GM06990 (cell line): ENCODE data around the gene TEX54.

Source experiments
- DNase-seq: peaks from one replicate; pipeline ENCODE4 v3.0.0-alpha.2; 2011; ENCODE audit not compliant: insufficient read length; ENCODE audit errors: extremely low read depth
- H3K27me3 ChIP-seq: replicated peaks from 2 replicates; pipeline ENCODE4 v1.6.0; 2011; ENCODE audit warnings: low read length; ENCODE audit not compliant: control insufficient read depth, insufficient read depth
- H3K36me3 ChIP-seq: 2 replicates; pipeline ENCODE4 v1.5.1; 2011; ENCODE audit warnings: low read length; ENCODE audit not compliant: control insufficient read depth, insufficient read depth
- H3K4me3 ChIP-seq: replicated peaks from 2 replicates; pipeline ENCODE4 v1.5.1; 2011; ENCODE audit warnings: low read depth, mild to moderate bottlenecking, control low read depth, low read length
- CTCF ChIP-seq: IDR thresholded peaks from 2 replicates; pipeline ENCODE4 v1.5.1; 2011; ENCODE audit warnings: low read length, control low read depth, mild to moderate bottlenecking, inconsistent platforms; ENCODE audit not compliant: insufficient read depth, poor library complexity, severe bottlenecking

The TEX54 gene

GRCh38 chr11:62879235-62879978 is 46.8 kb upstream of the TEX54 start:
- Histone ChIP-seq H3K27me3 (no peaks in the 10 kb centered on the region), H3K36me3 (peaks cover 12% of the 10 kb centered on the region), H3K4me3 (no peak overlapping the region)
- no peak for TF ChIP-seq CTCF
- no peak for DNase-seq

- H3K36me3 ChIP-seq: peaks cover 4% of the 10 kb centered on the region
- no peak overlapping the region for H3K4me3 ChIP-seq
- no peak for DNase-seq
- TF ChIP-seq CTCF: no peak
- H3K27me3 ChIP-seq: no peaks in the 10 kb centered on the region
Measured at GRCh38 chr11:62876712-62877111, 44.1 kb upstream of the TEX54 start.

- Histone ChIP-seq H3K4me3 (no peak overlapping the region), H3K36me3 (peaks cover 4% of the 10 kb centered on the region), H3K27me3 (no peaks in the 10 kb centered on the region)
- TF ChIP-seq CTCF: no peak
- no peak for DNase-seq
Measured at GRCh38 chr11:62875698-62876478, 43.2 kb upstream of the TEX54 start.

- DNase-seq: no peak
- Histone ChIP-seq H3K27me3 (no peaks in the 10 kb centered on the region), H3K4me3 (no peak overlapping the region), H3K36me3 (peaks cover 4% of the 10 kb centered on the region)
- TF ChIP-seq CTCF: no peak
Measured at GRCh38 chr11:62874851-62875250, 42.2 kb upstream of the TEX54 start.

- H3K27me3 ChIP-seq: no peaks in the 10 kb centered on the region
- no peaks in the 10 kb centered on the region for H3K36me3 ChIP-seq
- DNase-seq: no peak
- TF ChIP-seq CTCF: no peak
- H3K4me3 ChIP-seq: no peak overlapping the region
Measured at GRCh38 chr11:62865635-62866034, 33.0 kb upstream of the TEX54 start.
